SW480 (cell line): ENCODE measurements around the gene IL17RE.

Source experiments
- DNase-seq: peaks from one replicate; pipeline ENCODE4 v3.0.0-alpha.2; 2016; ENCODE audit warnings: low spot score

Gene IL17RE

GRCh38 chr3:9955611-9956352 is 53.1 kb downstream of the IL17RE start:
- no peak for DNase-seq

- DNase-seq, result no peak
These were observed 54.6 kb downstream of the IL17RE start for GRCh38 chr3:9957214-9957613.

GRCh38 chr3:9965200-9965875 is 62.7 kb downstream of the IL17RE start:
- DNase-seq, result no peak
